UCSD-AML1 (cell line): ENCODE measurements around the gene RB1.

Source experiments
- DNase-seq: peaks from one replicate; lab custom pipeline; 2025; ENCODE audit not compliant: unreplicated experiment; lab: John Stamatoyannopoulos, UW

The RB1 gene

DNA sequence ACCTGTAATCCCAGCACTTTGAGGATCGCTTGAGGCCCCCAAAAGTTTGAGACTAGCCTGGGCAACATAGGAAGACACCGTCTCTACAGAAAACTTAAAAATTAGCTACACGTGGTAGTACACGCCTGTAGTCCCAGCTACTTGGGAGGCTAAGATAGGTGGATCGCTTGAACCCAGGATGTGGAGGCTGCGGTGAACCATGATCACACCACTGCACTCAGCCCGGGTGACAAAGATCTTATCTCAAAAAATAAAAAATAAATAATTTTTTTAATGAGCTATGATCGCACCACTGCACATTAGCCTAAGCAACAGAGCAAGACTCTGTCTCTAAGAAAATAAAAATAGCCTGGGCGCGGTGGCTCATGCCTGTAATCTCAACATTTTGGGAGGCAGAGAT is 222.7 kb downstream of the RB1 start:
- DNase-seq: no peak

DNA sequence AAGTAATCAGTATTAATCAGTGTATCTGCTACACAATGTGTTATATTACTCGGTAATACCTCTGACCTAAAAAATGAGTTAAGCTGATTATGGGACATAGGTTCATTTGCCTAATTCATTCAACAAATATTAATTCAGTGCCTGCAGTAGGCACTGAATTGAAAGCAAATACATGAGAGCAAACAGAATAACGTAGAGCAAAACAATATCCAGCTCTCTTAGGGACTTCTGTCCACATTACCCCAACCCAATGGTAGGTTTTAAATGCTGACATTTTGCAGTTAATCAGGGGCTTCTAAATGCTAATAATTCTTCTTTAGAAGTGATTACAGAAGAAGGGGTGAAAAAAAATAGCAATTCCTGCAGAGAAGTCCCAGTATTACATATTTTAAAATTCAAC is 224.4 kb downstream of the RB1 start:
- DNase-seq: no peak

- no peak for DNase-seq
Observed at GRCh38 chr13:48528720-48529119, 225.2 kb downstream of the RB1 start.

- DNase-seq: no peak
Observed at GRCh38 chr13:48530833-48531232, 227.3 kb downstream of the RB1 start.
